Endothelial cell of umbilical vein (primary cell): Measurements from ENCODE around the gene ITPR2. TPM values are rescaled to one million over a fixed set of nuclear protein-coding genes. Genes with fewer than 3 reads are reported as not detected.

Experiments used
- BruUV-seq: library from RNA; stranded (reverse); fragments of 400-500 nt; replicated peaks from 2 replicates; lab custom pipeline; 2021; lab: Mats Ljungman, UMichigan
- CTCF ChIA-PET: fragments of 300-600, 350-600 bp; sonication (Branson Sonifier 250); formaldehyde crosslinking; loops from one replicate; lab custom pipeline; 2021; ENCODE audit warnings: antibody characterized with exemption, inconsistent platforms; lab: Charles Lee
- POLR2A ChIA-PET: fragments of 300-600, 350-600 bp; sonication (Branson Sonifier 250); formaldehyde crosslinking; loops from one replicate; lab custom pipeline; 2021; ENCODE audit warnings: antibody characterized with exemption, inconsistent platforms; lab: Charles Lee
- DNase-seq: peaks from one replicate; pipeline ENCODE4 v3.0.0-alpha.2; 2011; ENCODE audit warnings: low read depth, low spot score
- FAIRE-seq: peaks from 2 replicates; lab custom pipeline; 2011; peaks lifted over from hg19 to GRCh38; lab: Jason Lieb, UNC
- H2AFZ ChIP-seq: 2 replicates; pipeline ENCODE4 v1.6.0; 2012; ENCODE audit warnings: low read depth, low read length, control low read depth, inconsistent platforms
- H3K27ac ChIP-seq: 2 replicates; pipeline ENCODE4 v1.5.1; 2011; ENCODE audit warnings: low read depth, mild to moderate bottlenecking, control low read depth, low read length, moderate library complexity; ENCODE audit not compliant: insufficient read depth
- H3K27me3 ChIP-seq, 2 experiments: 2 replicates each; pipeline versions ENCODE4 v1.6.0 to v1.6.1; 2011; ENCODE audit warnings: low read length in 2 of 2, mixed read lengths in 1 of 2; ENCODE audit not compliant: control insufficient read depth in 2 of 2, insufficient read depth in 2 of 2
- H3K36me3 ChIP-seq, 2 experiments: 2 replicates in 1 of 2; 3 replicates in 1 of 2; pipeline ENCODE4 v1.5.1; 2011; ENCODE audit warnings: low read length in 2 of 2, mild to moderate bottlenecking in 1 of 2, moderate library complexity in 1 of 2; ENCODE audit not compliant: control insufficient read depth in 2 of 2, insufficient read depth in 2 of 2; ENCODE audit errors: extremely low read depth in 1 of 2
- H3K4me1 ChIP-seq: 3 replicates; pipeline ENCODE4 v1.5.1; 2011; ENCODE audit warnings: mild to moderate bottlenecking, low read length; ENCODE audit not compliant: control insufficient read depth, insufficient read depth; ENCODE audit errors: extremely low read depth
- H3K4me2 ChIP-seq: 2 replicates; pipeline ENCODE4 v1.6.1; 2011; ENCODE audit warnings: low read length, control low read depth, mixed read lengths; ENCODE audit not compliant: insufficient read depth
- H3K4me3 ChIP-seq, 3 experiments: fragments of 200-600 bp in 1 of 3; sonication (generic), shearing (Covaris generic) in 1 of 3; replicated peaks in 1 of 3; 2 replicates each; pipeline ENCODE4 v1.5.1; 2011 to 2016; ENCODE audit warnings: control low read depth in 3 of 3, low read length in 3 of 3, mild to moderate bottlenecking in 2 of 3, inconsistent platforms in 1 of 3, low read depth in 1 of 3, moderate library complexity in 1 of 3; ENCODE audit not compliant: insufficient read depth in 1 of 3
- H3K79me2 ChIP-seq: 2 replicates; pipeline ENCODE4 v1.6.0; 2012; ENCODE audit warnings: low read length, inconsistent platforms; ENCODE audit not compliant: control insufficient read depth, insufficient read depth
- H3K9ac ChIP-seq: replicated peaks from 2 replicates; pipeline ENCODE3; 2011; ENCODE audit warnings: low read length, control low read depth; ENCODE audit not compliant: insufficient read depth; ENCODE audit errors: extremely low read depth
- H3K9me1 ChIP-seq: replicated peaks from 3 replicates; pipeline ENCODE4 v1.6.0; 2011; ENCODE audit warnings: mild to moderate bottlenecking, low read length; ENCODE audit not compliant: control insufficient read depth, insufficient read depth; ENCODE audit errors: extremely low read depth
- H3K9me3 ChIP-seq: replicated peaks from 2 replicates; pipeline ENCODE4 v1.5.1; 2012; ENCODE audit warnings: low read length, inconsistent platforms; ENCODE audit not compliant: control insufficient read depth, insufficient read depth
- H4K20me1 ChIP-seq: replicated peaks from 2 replicates; pipeline ENCODE3; 2011; ENCODE audit warnings: mild to moderate bottlenecking, low read length; ENCODE audit not compliant: control insufficient read depth, insufficient read depth; ENCODE audit errors: extremely low read depth
- EZH2 ChIP-seq: IDR thresholded peaks from 2 replicates; pipeline ENCODE4 v1.6.1; 2012; ENCODE audit warnings: borderline replicate concordance, low read depth, mild to moderate bottlenecking, moderate library complexity, low read length, inconsistent platforms; ENCODE audit not compliant: severe bottlenecking
- FOS ChIP-seq: IDR thresholded peaks from 2 replicates; pipeline ENCODE4 v1.6.1; 2011; ENCODE audit warnings: mild to moderate bottlenecking, low read length, moderate library complexity, borderline replicate concordance; ENCODE audit not compliant: insufficient read depth
- GATA2 ChIP-seq: IDR thresholded peaks from 2 replicates; pipeline ENCODE4 v1.7.0; 2011; ENCODE audit warnings: low read depth, mild to moderate bottlenecking, moderate library complexity, mixed read lengths, low read length; ENCODE audit not compliant: insufficient read length, insufficient read depth
- JUN ChIP-seq: IDR thresholded peaks from 2 replicates; pipeline ENCODE4 v1.6.1; 2011; ENCODE audit warnings: borderline replicate concordance, low read depth; ENCODE audit not compliant: insufficient read length, insufficient read depth
- MYC ChIP-seq: IDR thresholded peaks from one replicate; pipeline ENCODE4 v1.6.1; 2011; ENCODE audit warnings: mild to moderate bottlenecking, low read depth, low read length
- POLR2A ChIP-seq: IDR thresholded peaks from 2 replicates; pipeline ENCODE4 v1.6.1; 2012; ENCODE audit warnings: low read depth, mild to moderate bottlenecking, control low read depth, low read length
- POLR2AphosphoS5 ChIP-seq: IDR thresholded peaks from 2 replicates; pipeline ENCODE4 v1.6.1; 2012; ENCODE audit warnings: low read depth, mild to moderate bottlenecking, control low read depth, low read length, moderate library complexity; ENCODE audit not compliant: insufficient read depth
- dilution Hi-C: fragments of 300-500 bp; cut with MboI; formaldehyde crosslinking; loops from one replicate; pipeline ENCODE4 v1.15.0; 2019; ENCODE audit warnings: low sequenced_read_pairs; ENCODE audit not compliant: extremely low pct_ligation_motif_present
- intact Hi-C: fragments of 100-400 bp; cut with micrococcal nuclease; formaldehyde crosslinking; loops from one replicate; pipeline ENCODE4 v1.10.0; 2022
- polyA plus RNA-seq, 4 experiments: library from polyadenylated mRNA; depleted of rRNA in 3 of 4; stranded (reverse) in 3 of 4; unstranded in 1 of 4; fragments of >200 nt; gene quantifications; 2 replicates each; pipeline versions ENCODE4 v1.2.1 to v1.2.3, GENCODE V29; 2011 to 2012; ENCODE audit warnings: missing spikeins in 1 of 4
- total RNA-seq: library from RNA; stranded (reverse); gene quantifications from 2 replicates; pipeline ENCODE4 v1.2.3, GENCODE V29; 2021
- TF ChIP-seq, protein P1 (sequence below): IDR thresholded peaks from 2 replicates; pipeline ENCODE4 v1.6.1; 2011; ENCODE audit not compliant: insufficient read depth, insufficient read length
- TF ChIP-seq, protein P2 (sequence below), 2 donors: IDR thresholded peaks; 1 replicate in 1 of 2; 2 replicates in 1 of 2; pipeline ENCODE4 v1.5.1; 2011; ENCODE audit warnings: low read length in 2 of 2, mild to moderate bottlenecking in 2 of 2, moderate library complexity in 2 of 2, control low read depth in 1 of 2, inconsistent platforms in 1 of 2, low read depth in 1 of 2; ENCODE audit not compliant: insufficient read depth in 1 of 2; ENCODE audit errors: extremely low read depth in 1 of 2

ITPR2 gene
- total and polyA plus RNA-seq, 2 donors (not counting 3 experiments of a cell fraction or from before 2014, with no cell fraction given) = 16.2 to 86.8 TPM

DNA sequence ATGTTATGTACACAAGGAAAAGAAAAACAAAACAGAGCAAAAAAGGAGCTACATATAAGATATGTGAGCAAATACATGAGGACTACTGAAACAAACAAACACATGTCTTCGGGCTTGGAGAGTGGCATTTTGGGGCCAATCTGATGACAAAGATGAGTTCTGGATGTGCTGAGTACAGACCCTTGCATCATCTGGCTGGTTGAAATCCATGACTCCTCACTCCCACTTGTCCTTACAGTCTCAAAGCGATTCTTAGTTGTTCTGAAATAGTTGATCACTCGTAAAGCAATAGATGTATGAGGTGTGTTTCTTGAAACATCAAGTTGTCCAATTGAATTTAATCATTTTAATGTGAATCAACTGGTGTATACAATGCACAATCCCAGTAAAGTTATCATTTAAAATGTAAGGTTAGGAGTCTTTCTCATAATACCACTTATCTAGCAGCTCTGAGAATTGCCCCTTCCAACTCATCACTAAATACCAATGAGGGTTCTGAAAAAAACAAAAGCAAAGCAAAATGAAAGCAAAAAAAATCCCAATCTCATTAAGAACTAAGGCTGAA, 136.9 kb downstream of the ITPR2 start:
- FAIRE-seq (no peak), DNase-seq (no peak)
- H3K4me3 ChIP-seq = peak overlapping the region in 1 of 3 experiments; percentile 16
- H3K79me2 ChIP-seq = peaks cover 2% of the 10 kb centered on the region
- ChIA-PET POLR2A (interaction anchor here (2.0 kb wide), 1 partner anchor 17 kb away, joined by 7 read pairs; no protein-coding TSS in a partner anchor), CTCF (interaction anchor here (1.3 to 3.4 kb wide), 3 partner anchors 24 to 66 kb away, joined by 6 to 17 read pairs (median 14); no protein-coding TSS in a partner anchor)
- H3K9ac ChIP-seq = peak overlapping the region; percentile 95
- TF ChIP-seq EZH2 (no peak), POLR2A (no peak), JUN (no peak), MYC (no peak), GATA2 (no peak), POLR2AphosphoS5 (no peak), FOS (no peak)
- TF ChIP-seq, protein P1, sequence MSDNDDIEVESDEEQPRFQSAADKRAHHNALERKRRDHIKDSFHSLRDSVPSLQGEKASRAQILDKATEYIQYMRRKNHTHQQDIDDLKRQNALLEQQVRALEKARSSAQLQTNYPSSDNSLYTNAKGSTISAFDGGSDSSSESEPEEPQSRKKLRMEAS = no peak
- TF ChIP-seq, protein P2, sequence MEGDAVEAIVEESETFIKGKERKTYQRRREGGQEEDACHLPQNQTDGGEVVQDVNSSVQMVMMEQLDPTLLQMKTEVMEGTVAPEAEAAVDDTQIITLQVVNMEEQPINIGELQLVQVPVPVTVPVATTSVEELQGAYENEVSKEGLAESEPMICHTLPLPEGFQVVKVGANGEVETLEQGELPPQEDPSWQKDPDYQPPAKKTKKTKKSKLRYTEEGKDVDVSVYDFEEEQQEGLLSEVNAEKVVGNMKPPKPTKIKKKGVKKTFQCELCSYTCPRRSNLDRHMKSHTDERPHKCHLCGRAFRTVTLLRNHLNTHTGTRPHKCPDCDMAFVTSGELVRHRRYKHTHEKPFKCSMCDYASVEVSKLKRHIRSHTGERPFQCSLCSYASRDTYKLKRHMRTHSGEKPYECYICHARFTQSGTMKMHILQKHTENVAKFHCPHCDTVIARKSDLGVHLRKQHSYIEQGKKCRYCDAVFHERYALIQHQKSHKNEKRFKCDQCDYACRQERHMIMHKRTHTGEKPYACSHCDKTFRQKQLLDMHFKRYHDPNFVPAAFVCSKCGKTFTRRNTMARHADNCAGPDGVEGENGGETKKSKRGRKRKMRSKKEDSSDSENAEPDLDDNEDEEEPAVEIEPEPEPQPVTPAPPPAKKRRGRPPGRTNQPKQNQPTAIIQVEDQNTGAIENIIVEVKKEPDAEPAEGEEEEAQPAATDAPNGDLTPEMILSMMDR (IDR thresholded peaks at IDR 0.05; ENCODE audit: extremely low read depth in 1 of 2, insufficient read depth in 1 of 2, low read depth in 1 of 2, low read length in 2 of 2) = no peak
- H3K36me3 ChIP-seq = peaks cover 4 to 9% of the 10 kb centered on the region in 2 experiments
- no peaks in the 10 kb centered on the region for H3K27me3 ChIP-seq
- peak overlapping the region; percentile 90 for H3K4me2 ChIP-seq
- dilution Hi-C loops = no loop called here
- no peaks in the 10 kb centered on the region for H3K9me3 ChIP-seq
- H3K27ac ChIP-seq = peak overlapping the region; percentile 100
- no peak overlapping the region for H2AFZ ChIP-seq
- H3K4me1 ChIP-seq = peaks cover 57% of the 10 kb centered on the region
- BruUV-seq = TSS peak; percentile 41
- no peaks in the 10 kb centered on the region for H3K9me1 ChIP-seq
- no peaks in the 10 kb centered on the region for H4K20me1 ChIP-seq
- intact Hi-C loops = loop anchor here (2.0 to 10.0 kb wide), 2 partner anchors 17 to 421 kb away; no protein-coding TSS in a partner anchor
